DND-41 (cell line): Measurements from ENCODE around the gene ANKS1A.

Experiments used
- ATAC-seq: fragments of 200-7000 bp; cut with Tn5 transposase; 3 replicates; pipeline ENCODE4 v1.9.1; 2021; ENCODE audit warnings: low read depth; ENCODE audit not compliant: insufficient read depth
- DNase-seq: peaks from one replicate; pipeline ENCODE4 v3.0.0-alpha.2; 2020
- H2AFZ ChIP-seq: 2 replicates; pipeline ENCODE4 v1.6.0; 2012; ENCODE audit warnings: low read depth, low read length
- H3K27ac ChIP-seq: 2 replicates; pipeline ENCODE4 v1.5.1; 2012; ENCODE audit warnings: low read length, inconsistent platforms
- H3K27me3 ChIP-seq: fragments of 200-600 bp; sonication (generic); 2 replicates; pipeline ENCODE4 v1.6.0; 2012; ENCODE audit warnings: low read length, mild to moderate bottlenecking, inconsistent platforms; ENCODE audit not compliant: insufficient read depth, poor library complexity
- H3K36me3 ChIP-seq: 2 replicates; pipeline ENCODE4 v1.5.1; 2012; ENCODE audit warnings: low read length, inconsistent platforms; ENCODE audit not compliant: insufficient read depth
- H3K4me1 ChIP-seq: 2 replicates; pipeline ENCODE4 v1.5.1; 2012; ENCODE audit warnings: mild to moderate bottlenecking, low read length; ENCODE audit not compliant: insufficient read depth
- H3K4me2 ChIP-seq: 2 replicates; pipeline ENCODE4 v1.6.0; 2012; ENCODE audit warnings: mild to moderate bottlenecking, moderate library complexity, low read length, inconsistent platforms; ENCODE audit not compliant: insufficient read depth
- H3K4me3 ChIP-seq, 2 experiments: fragments of 200-600 bp in 1 of 2; shearing (Covaris generic) in 1 of 2; 2 replicates each; pipeline ENCODE4 v1.5.1; 2012 to 2016; ENCODE audit warnings: inconsistent platforms in 2 of 2, low read length in 2 of 2, mild to moderate bottlenecking in 2 of 2, low read depth in 1 of 2, moderate library complexity in 1 of 2
- H3K79me2 ChIP-seq: 2 replicates; pipeline ENCODE4 v1.6.0; 2012; ENCODE audit warnings: low read length, inconsistent platforms; ENCODE audit not compliant: insufficient read depth
- H3K9ac ChIP-seq: 2 replicates; pipeline ENCODE4 v1.6.0; 2012; ENCODE audit warnings: low read depth, mild to moderate bottlenecking, inconsistent platforms, low read length, moderate library complexity
- H3K9me3 ChIP-seq: 2 replicates; pipeline ENCODE4 v1.5.1; 2012; ENCODE audit warnings: low read length, moderate library complexity, mild to moderate bottlenecking, inconsistent platforms; ENCODE audit not compliant: insufficient read depth, severe bottlenecking
- H4K20me1 ChIP-seq: 2 replicates; pipeline ENCODE4 v1.6.0; 2012; ENCODE audit warnings: low read length; ENCODE audit not compliant: insufficient read depth
- EZH2 ChIP-seq: IDR thresholded peaks from 3 replicates; pipeline ENCODE4 v1.6.1; 2012; ENCODE audit warnings: borderline replicate concordance, low read depth, mild to moderate bottlenecking, moderate library complexity, low read length, inconsistent platforms; ENCODE audit not compliant: severe bottlenecking
- TF ChIP-seq, protein P1 (sequence below): IDR thresholded peaks from 2 replicates; pipeline ENCODE4 v1.5.1; 2012; ENCODE audit warnings: borderline replicate concordance, low read length, moderate library complexity, mild to moderate bottlenecking; ENCODE audit not compliant: poor library complexity, severe bottlenecking; ENCODE audit errors: extremely low read depth

ANKS1A gene

DNA sequence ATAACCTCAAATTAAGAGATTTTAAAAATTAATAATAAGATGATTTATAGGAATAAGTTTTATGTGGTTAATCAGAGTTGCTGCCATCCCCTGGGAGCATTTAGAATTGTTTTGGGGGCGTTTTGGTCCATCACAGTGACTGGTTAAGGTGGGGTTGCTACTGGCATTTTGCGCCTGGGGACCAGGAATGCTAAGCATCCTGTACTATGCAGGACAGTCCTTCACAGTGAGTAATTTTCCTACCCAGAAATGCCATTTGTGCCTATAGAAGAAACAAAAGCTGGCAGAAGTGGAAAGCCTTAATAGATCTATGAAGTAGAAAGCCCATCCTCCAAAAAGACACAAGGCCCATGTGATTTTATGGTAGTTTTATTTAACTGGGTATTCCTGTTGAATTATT lies 118.0 kb downstream of the ANKS1A start:
- Histone ChIP-seq H3K4me1 (no peaks in the 10 kb centered on the region), H3K27me3 (no peaks in the 10 kb centered on the region), H3K4me3 (no peak overlapping the region), H3K9me3 (no peaks in the 10 kb centered on the region), H2AFZ (no peak overlapping the region), H3K27ac (no peak overlapping the region), H3K4me2 (no peak overlapping the region), H3K79me2 (no peaks in the 10 kb centered on the region), H3K9ac (no peak overlapping the region), H4K20me1 (no peaks in the 10 kb centered on the region), H3K36me3 (no peaks in the 10 kb centered on the region)
- TF ChIP-seq, protein P1, sequence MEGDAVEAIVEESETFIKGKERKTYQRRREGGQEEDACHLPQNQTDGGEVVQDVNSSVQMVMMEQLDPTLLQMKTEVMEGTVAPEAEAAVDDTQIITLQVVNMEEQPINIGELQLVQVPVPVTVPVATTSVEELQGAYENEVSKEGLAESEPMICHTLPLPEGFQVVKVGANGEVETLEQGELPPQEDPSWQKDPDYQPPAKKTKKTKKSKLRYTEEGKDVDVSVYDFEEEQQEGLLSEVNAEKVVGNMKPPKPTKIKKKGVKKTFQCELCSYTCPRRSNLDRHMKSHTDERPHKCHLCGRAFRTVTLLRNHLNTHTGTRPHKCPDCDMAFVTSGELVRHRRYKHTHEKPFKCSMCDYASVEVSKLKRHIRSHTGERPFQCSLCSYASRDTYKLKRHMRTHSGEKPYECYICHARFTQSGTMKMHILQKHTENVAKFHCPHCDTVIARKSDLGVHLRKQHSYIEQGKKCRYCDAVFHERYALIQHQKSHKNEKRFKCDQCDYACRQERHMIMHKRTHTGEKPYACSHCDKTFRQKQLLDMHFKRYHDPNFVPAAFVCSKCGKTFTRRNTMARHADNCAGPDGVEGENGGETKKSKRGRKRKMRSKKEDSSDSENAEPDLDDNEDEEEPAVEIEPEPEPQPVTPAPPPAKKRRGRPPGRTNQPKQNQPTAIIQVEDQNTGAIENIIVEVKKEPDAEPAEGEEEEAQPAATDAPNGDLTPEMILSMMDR, result no peak
- TF ChIP-seq EZH2, result no peak
- DNase-seq (no peak), ATAC-seq (no peak)

DNA sequence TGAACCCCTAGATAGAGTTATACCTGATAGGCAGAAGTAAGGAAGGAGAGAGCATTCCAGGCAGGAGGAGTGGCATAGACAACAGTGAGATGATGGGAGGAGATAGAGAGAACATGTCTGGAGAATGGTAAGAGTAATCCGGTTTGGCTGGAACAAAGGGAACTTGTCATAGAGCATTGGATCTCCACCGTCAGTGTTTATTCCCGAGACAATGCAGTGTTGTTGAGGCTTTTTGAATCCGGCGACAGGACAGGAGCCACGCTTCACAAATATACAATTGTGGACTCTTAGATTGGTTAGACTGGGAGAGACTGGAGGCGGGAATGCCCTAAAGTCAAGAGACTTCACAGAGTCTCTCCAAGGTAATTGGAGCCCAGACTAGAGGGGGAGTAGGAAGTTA lies 119.8 kb downstream of the ANKS1A start:
- Histone ChIP-seq H3K27ac (no peak overlapping the region), H4K20me1 (no peaks in the 10 kb centered on the region), H3K4me1 (no peaks in the 10 kb centered on the region), H3K79me2 (no peaks in the 10 kb centered on the region), H3K36me3 (no peaks in the 10 kb centered on the region), H3K4me3 (no peak overlapping the region), H3K4me2 (no peak overlapping the region), H3K9me3 (no peaks in the 10 kb centered on the region), H2AFZ (no peak overlapping the region), H3K27me3 (no peaks in the 10 kb centered on the region), H3K9ac (no peak overlapping the region)
- TF ChIP-seq, protein P1, result no peak
- no peak for TF ChIP-seq EZH2
- no peak for ATAC-seq
- DNase-seq, result no peak

DNA sequence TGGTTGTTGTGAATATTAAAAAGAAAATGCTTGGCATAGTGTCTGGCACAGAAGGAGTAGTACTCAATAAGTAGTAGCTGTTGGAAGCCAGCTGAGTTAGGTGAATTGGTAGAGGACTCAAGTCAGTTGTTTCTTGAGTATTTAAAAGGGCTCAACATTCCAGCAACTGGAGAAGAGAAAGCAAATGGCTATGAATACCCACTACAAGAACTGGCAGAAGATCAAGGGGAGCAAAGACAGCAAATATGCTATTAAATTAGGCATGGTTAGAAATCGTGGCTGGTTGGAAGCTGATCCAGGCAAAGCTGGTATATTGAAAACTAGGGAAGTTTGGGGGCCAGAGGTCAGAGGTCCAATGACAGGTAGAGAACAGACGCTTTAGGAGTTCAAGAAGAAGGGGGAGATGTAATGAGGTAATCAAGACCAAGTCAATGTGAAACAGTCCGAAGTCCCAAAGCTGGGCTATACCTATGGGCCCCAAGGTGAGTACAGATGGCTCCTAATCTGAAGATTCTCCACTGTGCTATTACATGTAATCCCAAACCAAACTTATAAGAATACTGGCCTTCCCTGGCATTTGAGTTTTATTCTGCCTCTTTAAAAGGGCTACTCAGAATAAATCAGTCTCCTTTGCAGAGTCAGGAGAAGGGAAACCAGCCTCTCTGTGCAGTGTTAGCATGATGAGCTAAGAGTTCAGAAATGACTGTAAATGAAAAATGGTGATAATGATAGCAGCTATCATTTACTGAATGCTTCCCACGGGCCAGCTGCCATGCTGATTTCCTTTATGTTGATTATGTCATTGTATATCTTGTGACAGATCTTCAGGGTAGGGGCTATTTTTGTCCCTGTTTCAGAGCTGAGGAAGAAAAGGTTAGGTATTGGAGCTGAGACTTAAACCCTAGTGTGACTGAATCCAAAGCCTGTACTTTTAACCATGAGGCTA lies 122.3 kb downstream of the ANKS1A start:
- TF ChIP-seq EZH2, result no peak
- TF ChIP-seq, protein P1, result no peak
- no peak for DNase-seq
- no peak overlapping the region for H3K27ac ChIP-seq

More for the DNA sequence above, 122.3 kb downstream of the ANKS1A start:
- Histone ChIP-seq H3K4me3 (no peak overlapping the region), H3K79me2 (no peaks in the 10 kb centered on the region), H3K36me3 (no peaks in the 10 kb centered on the region), H3K4me1 (no peaks in the 10 kb centered on the region), H3K9me3 (no peaks in the 10 kb centered on the region), H3K4me2 (no peak overlapping the region), H3K27me3 (no peaks in the 10 kb centered on the region), H4K20me1 (no peaks in the 10 kb centered on the region), H3K9ac (no peak overlapping the region), H2AFZ (no peak overlapping the region)
- ATAC-seq, result no peak
